LNCaP clone FGC (cell line): ENCODE data around the gene MKKS.

ENCODE experiments used
- DNase-seq: peaks from one replicate; pipeline ENCODE4 v3.0.0-alpha.2; 2011; ENCODE audit warnings: low read depth
- H3K4me3 ChIP-seq: 2 replicates; pipeline ENCODE4 v1.5.1; 2011; ENCODE audit warnings: mild to moderate bottlenecking, low read depth, low read length, control low read depth
- TF ChIP-seq, protein P1 (sequence below): IDR thresholded peaks from 2 replicates; pipeline ENCODE4 v1.5.1; 2012; ENCODE audit warnings: mild to moderate bottlenecking; ENCODE audit not compliant: control insufficient read depth, insufficient read depth; ENCODE audit errors: extremely low read depth

MKKS gene

DNA sequence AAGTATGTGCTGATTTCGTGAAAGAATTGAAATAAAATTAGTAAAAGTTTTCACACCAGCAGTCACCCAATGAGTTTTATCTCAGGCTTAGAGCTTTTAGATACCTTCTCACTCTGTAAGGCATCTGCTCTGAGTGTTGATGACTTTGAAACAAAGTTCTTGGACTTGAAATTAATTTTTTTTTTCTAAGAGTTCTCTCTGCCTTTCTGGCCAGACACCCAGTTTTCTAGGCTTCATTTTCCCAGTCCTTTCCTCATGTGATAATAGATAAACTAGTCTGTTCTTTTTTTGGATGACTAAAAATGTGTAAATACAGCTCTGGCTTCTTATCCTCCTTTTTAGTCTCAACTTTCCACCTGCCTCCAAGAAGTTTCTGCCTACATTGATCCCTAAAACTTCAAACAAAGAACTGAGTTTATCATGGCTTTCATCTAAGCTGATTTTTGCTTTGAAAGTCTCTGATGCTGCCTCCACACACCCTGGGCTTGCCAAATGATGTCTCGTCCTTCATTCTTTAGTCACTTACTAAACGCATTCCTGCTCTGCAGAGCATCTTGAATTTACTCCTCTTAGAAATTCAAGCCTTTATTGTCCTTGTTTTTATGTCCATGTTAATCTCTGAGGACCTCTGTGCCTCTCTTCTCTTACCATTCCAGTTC is 33.8 kb upstream of the MKKS start:
- TF ChIP-seq, protein P1, sequence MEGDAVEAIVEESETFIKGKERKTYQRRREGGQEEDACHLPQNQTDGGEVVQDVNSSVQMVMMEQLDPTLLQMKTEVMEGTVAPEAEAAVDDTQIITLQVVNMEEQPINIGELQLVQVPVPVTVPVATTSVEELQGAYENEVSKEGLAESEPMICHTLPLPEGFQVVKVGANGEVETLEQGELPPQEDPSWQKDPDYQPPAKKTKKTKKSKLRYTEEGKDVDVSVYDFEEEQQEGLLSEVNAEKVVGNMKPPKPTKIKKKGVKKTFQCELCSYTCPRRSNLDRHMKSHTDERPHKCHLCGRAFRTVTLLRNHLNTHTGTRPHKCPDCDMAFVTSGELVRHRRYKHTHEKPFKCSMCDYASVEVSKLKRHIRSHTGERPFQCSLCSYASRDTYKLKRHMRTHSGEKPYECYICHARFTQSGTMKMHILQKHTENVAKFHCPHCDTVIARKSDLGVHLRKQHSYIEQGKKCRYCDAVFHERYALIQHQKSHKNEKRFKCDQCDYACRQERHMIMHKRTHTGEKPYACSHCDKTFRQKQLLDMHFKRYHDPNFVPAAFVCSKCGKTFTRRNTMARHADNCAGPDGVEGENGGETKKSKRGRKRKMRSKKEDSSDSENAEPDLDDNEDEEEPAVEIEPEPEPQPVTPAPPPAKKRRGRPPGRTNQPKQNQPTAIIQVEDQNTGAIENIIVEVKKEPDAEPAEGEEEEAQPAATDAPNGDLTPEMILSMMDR = no peak
- DNase-seq = no peak
- no peak overlapping the region for H3K4me3 ChIP-seq

DNA sequence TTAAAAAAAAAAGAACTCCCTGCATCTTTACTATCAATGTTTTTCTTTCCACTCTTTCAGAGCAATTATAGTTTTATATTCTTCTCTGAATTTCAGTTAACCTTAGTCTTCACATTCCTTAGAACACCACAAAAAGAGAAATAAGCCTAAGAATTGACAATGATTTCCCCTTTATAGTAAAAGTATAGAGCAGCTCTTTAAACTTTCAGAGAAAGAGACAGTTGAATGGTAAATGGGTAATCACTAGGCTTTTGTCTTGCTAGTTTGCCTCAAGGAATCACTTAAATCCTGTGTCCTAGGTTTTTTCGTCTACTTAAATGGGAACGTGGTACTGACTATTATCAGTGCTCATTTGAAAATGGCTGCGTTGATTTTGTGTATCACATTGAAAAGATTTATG is 32.8 kb upstream of the MKKS start:
- H3K4me3 ChIP-seq = no peak overlapping the region
- TF ChIP-seq, protein P1 = no peak
- DNase-seq = no peak

DNA sequence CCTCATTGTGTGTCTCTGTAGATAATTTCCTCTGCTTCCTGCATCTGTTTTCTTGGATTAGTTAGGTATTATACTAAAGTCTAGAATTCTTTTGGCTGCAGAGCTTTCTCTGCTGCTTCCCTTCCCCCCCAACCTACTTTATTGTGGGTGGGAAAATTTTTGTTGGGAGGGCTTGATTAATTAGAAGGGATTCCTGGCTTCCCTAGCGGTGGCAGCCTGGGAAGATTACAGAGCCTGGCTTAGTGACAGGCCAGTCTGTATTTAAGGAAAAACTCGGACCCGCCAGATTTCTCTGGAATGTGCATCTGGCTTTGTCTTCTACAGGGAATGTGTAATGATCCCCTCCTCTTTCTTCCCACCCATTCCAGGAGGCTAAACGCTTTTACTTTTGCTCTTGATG is 32.3 kb upstream of the MKKS start:
- no peak for DNase-seq
- H3K4me3 ChIP-seq = no peak overlapping the region
- TF ChIP-seq, protein P1 = no peak

DNA sequence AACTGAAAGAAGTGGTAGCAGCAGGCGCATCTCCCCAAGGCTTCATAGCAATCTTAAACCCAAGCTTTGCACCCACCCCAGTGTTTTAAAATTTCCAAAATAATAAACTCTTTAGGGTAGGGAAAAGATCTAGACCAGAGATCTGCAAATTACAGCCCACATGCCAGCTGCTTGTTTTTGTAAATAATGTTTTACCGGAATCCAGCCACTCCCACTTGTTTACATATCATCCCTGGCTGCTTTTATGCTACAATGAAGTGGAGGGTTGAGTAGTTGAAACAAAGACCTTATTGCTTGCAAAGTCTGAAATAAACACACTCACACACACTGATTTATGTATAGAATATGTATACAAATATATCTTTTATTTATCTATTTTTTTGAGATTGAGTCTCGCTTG is 31.1 kb upstream of the MKKS start:
- TF ChIP-seq, protein P1 = no peak
- no peak for DNase-seq
- H3K4me3 ChIP-seq = no peak overlapping the region

DNA sequence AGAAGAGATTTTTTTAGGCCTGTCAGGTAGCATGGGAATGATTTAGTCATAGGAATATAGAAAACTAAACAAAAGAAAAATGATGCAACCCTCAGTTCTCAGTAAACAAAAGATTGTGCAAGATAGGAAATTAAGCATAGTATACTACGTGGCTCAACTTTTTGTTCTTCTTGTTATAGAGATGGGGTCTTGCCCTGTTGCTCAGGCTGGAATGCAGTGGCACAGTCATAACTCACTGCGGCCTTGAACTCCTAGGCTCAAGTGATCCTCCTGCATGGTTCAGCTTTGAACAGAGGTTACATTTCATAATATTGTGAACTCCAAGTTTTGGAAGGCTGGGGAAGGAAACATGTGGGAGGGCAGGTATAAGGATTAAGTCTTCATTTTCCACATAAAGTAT is 29.6 kb upstream of the MKKS start:
- TF ChIP-seq, protein P1 = no peak
- H3K4me3 ChIP-seq = no peak overlapping the region
- no peak for DNase-seq

DNA sequence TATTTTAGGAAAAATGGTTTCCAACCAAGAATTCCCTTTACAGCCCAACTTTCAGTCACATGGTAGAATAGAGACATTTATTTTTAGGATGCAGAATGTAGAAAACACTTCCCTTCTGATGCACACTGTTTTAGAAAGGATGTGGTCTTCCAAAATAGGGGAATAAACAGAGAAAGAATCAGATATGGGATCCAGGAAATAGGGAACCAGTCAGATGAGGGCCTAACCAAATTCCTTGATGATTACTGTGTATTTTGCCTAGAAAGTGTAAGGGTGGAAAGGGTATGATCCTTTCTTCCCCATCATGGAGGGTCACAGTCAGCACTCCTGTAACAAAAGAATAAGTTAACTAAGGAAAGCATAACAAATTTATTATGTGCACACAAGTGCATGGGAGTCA is 28.5 kb upstream of the MKKS start:
- TF ChIP-seq, protein P1 = no peak
- H3K4me3 ChIP-seq = no peak overlapping the region
- DNase-seq = no peak

DNA sequence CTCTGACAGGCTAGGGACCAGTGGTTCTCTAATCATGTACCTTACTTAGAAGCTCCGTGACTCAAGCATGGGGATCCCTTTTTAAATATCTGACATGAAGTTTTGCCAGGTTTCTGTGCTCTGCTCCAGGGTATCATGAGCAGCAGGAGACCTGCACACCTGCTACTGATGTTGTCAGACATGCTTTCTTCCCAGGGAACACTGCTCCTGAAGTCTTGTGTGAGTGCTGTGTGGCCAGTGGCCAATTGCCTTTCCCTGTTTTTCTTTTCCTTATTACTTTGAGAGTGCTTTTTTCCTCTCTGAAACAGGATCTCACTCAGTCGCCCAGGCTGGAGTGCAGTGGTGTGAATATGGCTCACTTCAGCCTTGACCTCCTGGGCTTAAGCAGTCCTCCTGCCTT is 27.5 kb upstream of the MKKS start:
- TF ChIP-seq, protein P1 = no peak
- no peak overlapping the region for H3K4me3 ChIP-seq

More for the DNA sequence above, 27.5 kb upstream of the MKKS start:
- DNase-seq = no peak
